ENCODE data around the gene ALDH7A1. TPM values are rescaled to one million over a fixed set of nuclear protein-coding genes. Genes with fewer than 3 reads are reported as not detected.

Gene ALDH7A1
- polyA plus RNA-seq, 4 donors = 18.1 to 66.2 (median 31.9) TPM

- Histone ChIP-seq H3K4me1 (ENCODE audit: control insufficient read depth in 3 of 3, insufficient read depth in 2 of 3, low read depth in 1 of 3, low read length in 2 of 3) (no peaks in the 10 kb centered on the region), H3K27ac (ENCODE audit: low read depth in 1 of 3, low read length in 2 of 3) (no peak overlapping the region), H3K36me3 (ENCODE audit: control insufficient read depth in 3 of 3, insufficient read depth in 2 of 3, low read depth in 1 of 3, low read length in 3 of 3) (no peaks in the 10 kb centered on the region), H3K27me3 (ENCODE audit: control insufficient read depth in 3 of 3, insufficient read depth in 3 of 3, low read length in 3 of 3) (no peaks in the 10 kb centered on the region), H3K4me3 (ENCODE audit: low read depth in 1 of 3, low read length in 3 of 3) (no peak overlapping the region), H3K9me3 (ENCODE audit: control insufficient read depth in 2 of 2, insufficient read depth in 1 of 2, low read depth in 1 of 2, low read length in 1 of 2) (no peaks in the 10 kb centered on the region)
- FAIRE-seq = no peak
- DNase-seq = no peak
Observed at GRCh38 chr5:126515337-126515736, 79.7 kb downstream of the ALDH7A1 start.

- Histone ChIP-seq H3K4me3 (ENCODE audit: low read depth in 1 of 3, low read length in 3 of 3) (no peak overlapping the region), H3K27me3 (ENCODE audit: control insufficient read depth in 3 of 3, insufficient read depth in 3 of 3, low read length in 3 of 3) (no peaks in the 10 kb centered on the region), H3K36me3 (ENCODE audit: control insufficient read depth in 3 of 3, insufficient read depth in 2 of 3, low read depth in 1 of 3, low read length in 3 of 3) (no peaks in the 10 kb centered on the region), H3K9me3 (ENCODE audit: control insufficient read depth in 2 of 2, insufficient read depth in 1 of 2, low read depth in 1 of 2, low read length in 1 of 2) (no peaks in the 10 kb centered on the region), H3K27ac (ENCODE audit: low read depth in 1 of 3, low read length in 2 of 3) (peak overlapping the region in 1 of 3 donors; percentile 31), H3K4me1 (ENCODE audit: control insufficient read depth in 3 of 3, insufficient read depth in 2 of 3, low read depth in 1 of 3, low read length in 2 of 3) (peaks cover 0 to 3% (median 0%) of the 10 kb centered on the region in 3 donors)
- 93% methylated on average over 9 of the region's 9 CpGs for WGBS, 3 donors
- DNase-seq (no peak), FAIRE-seq (no peak)
Observed at GRCh38 chr5:126514558-126515141, 80.4 kb downstream of the ALDH7A1 start.

- Histone ChIP-seq H3K4me3 (ENCODE audit: low read depth in 1 of 3, low read length in 3 of 3) (no peak overlapping the region), H3K9me3 (ENCODE audit: control insufficient read depth in 2 of 2, insufficient read depth in 1 of 2, low read depth in 1 of 2, low read length in 1 of 2) (no peaks in the 10 kb centered on the region), H3K27ac (ENCODE audit: low read depth in 1 of 3, low read length in 2 of 3) (peak overlapping the region in 1 of 3 donors; percentile 31), H3K36me3 (ENCODE audit: control insufficient read depth in 3 of 3, insufficient read depth in 2 of 3, low read depth in 1 of 3, low read length in 3 of 3) (no peaks in the 10 kb centered on the region), H3K4me1 (ENCODE audit: control insufficient read depth in 3 of 3, insufficient read depth in 2 of 3, low read depth in 1 of 3, low read length in 2 of 3) (peaks cover 0 to 5% (median 0%) of the 10 kb centered on the region in 3 donors), H3K27me3 (ENCODE audit: control insufficient read depth in 3 of 3, insufficient read depth in 3 of 3, low read length in 3 of 3) (no peaks in the 10 kb centered on the region)
- no peak for FAIRE-seq
- DNase-seq = no peak
- WGBS, 3 donors = 65 to 75% (median 66%) methylated on average over 4 of the region's 4 CpGs
Observed at GRCh38 chr5:126514131-126514557, 80.9 kb downstream of the ALDH7A1 start.

- 63 to 84% (median 81%) methylated on average over 4 of the region's 4 CpGs for WGBS, 3 donors
- Histone ChIP-seq H3K4me3 (ENCODE audit: low read depth in 1 of 3, low read length in 3 of 3) (no peak overlapping the region), H3K9me3 (ENCODE audit: control insufficient read depth in 2 of 2, insufficient read depth in 1 of 2, low read depth in 1 of 2, low read length in 1 of 2) (no peaks in the 10 kb centered on the region), H3K27ac (ENCODE audit: low read depth in 1 of 3, low read length in 2 of 3) (peak overlapping the region in 1 of 3 donors; percentile 45), H3K4me1 (ENCODE audit: control insufficient read depth in 3 of 3, insufficient read depth in 2 of 3, low read depth in 1 of 3, low read length in 2 of 3) (peaks cover 0 to 5% (median 0%) of the 10 kb centered on the region in 3 donors), H3K36me3 (ENCODE audit: control insufficient read depth in 3 of 3, insufficient read depth in 2 of 3, low read depth in 1 of 3, low read length in 3 of 3) (no peaks in the 10 kb centered on the region), H3K27me3 (ENCODE audit: control insufficient read depth in 3 of 3, insufficient read depth in 3 of 3, low read length in 3 of 3) (no peaks in the 10 kb centered on the region)
- FAIRE-seq (no peak), DNase-seq (no peak)
Observed at GRCh38 chr5:126513703-126514102, 81.3 kb downstream of the ALDH7A1 start.

- FAIRE-seq = no peak
- H3K27ac ChIP-seq (ENCODE audit: low read depth in 1 of 3, low read length in 2 of 3) = peak overlapping the region in 1 of 3 donors; percentile 45
Observed at GRCh38 chr5:126513302-126513701, 81.7 kb downstream of the ALDH7A1 start.

GRCh38 chr5:126512451-126512850 lies 82.6 kb downstream of the ALDH7A1 start:
- FAIRE-seq = no peak
- Histone ChIP-seq H3K27ac (ENCODE audit: low read depth in 1 of 3, low read length in 2 of 3) (peak overlapping the region in 1 of 3 donors; percentile 18), H3K36me3 (ENCODE audit: control insufficient read depth in 3 of 3, insufficient read depth in 2 of 3, low read depth in 1 of 3, low read length in 3 of 3) (no peaks in the 10 kb centered on the region), H3K4me1 (ENCODE audit: control insufficient read depth in 3 of 3, insufficient read depth in 2 of 3, low read depth in 1 of 3, low read length in 2 of 3) (peaks cover 0 to 5% (median 0%) of the 10 kb centered on the region in 3 donors), H3K9me3 (ENCODE audit: control insufficient read depth in 2 of 2, insufficient read depth in 1 of 2, low read depth in 1 of 2, low read length in 1 of 2) (no peaks in the 10 kb centered on the region), H3K4me3 (ENCODE audit: low read depth in 1 of 3, low read length in 3 of 3) (no peak overlapping the region), H3K27me3 (ENCODE audit: control insufficient read depth in 3 of 3, insufficient read depth in 3 of 3, low read length in 3 of 3) (no peaks in the 10 kb centered on the region)
- WGBS, 3 donors = 88 to 91% (median 90%) methylated on average over 3 of the region's 3 CpGs
- DNase-seq = no peak

More at GRCh38 chr5:126513302-126513701, 81.7 kb downstream of the ALDH7A1 start:
- no peak for DNase-seq
- Histone ChIP-seq H3K36me3 (ENCODE audit: control insufficient read depth in 3 of 3, insufficient read depth in 2 of 3, low read depth in 1 of 3, low read length in 3 of 3) (no peaks in the 10 kb centered on the region), H3K4me3 (ENCODE audit: low read depth in 1 of 3, low read length in 3 of 3) (no peak overlapping the region), H3K4me1 (ENCODE audit: control insufficient read depth in 3 of 3, insufficient read depth in 2 of 3, low read depth in 1 of 3, low read length in 2 of 3) (peaks cover 0 to 5% (median 0%) of the 10 kb centered on the region in 3 donors), H3K9me3 (ENCODE audit: control insufficient read depth in 2 of 2, insufficient read depth in 1 of 2, low read depth in 1 of 2, low read length in 1 of 2) (no peaks in the 10 kb centered on the region), H3K27me3 (ENCODE audit: control insufficient read depth in 3 of 3, insufficient read depth in 3 of 3, low read length in 3 of 3) (no peaks in the 10 kb centered on the region)
- WGBS, 3 donors = 74 to 91% (median 84%) methylated on average over 2 of the region's 2 CpGs

GRCh38 chr5:126511961-126512360 lies 83.1 kb downstream of the ALDH7A1 start:
- H3K27ac ChIP-seq (ENCODE audit: low read depth in 1 of 3, low read length in 2 of 3) = no peak overlapping the region
- WGBS, 3 donors = 90 to 100% (median 97%) methylated on average over 1 of the region's 1 CpG
- no peak for FAIRE-seq

GRCh38 chr5:126509339-126509738 lies 85.7 kb downstream of the ALDH7A1 start:
- WGBS, 3 donors = 82 to 88% (median 86%) methylated on average over 5 of the region's 5 CpGs

More at GRCh38 chr5:126511961-126512360, 83.1 kb downstream of the ALDH7A1 start:
- DNase-seq = no peak
- H3K4me1 ChIP-seq (ENCODE audit: control insufficient read depth in 3 of 3, insufficient read depth in 2 of 3, low read depth in 1 of 3, low read length in 2 of 3) = peaks cover 0 to 5% (median 0%) of the 10 kb centered on the region in 3 donors
- H3K27me3 ChIP-seq (ENCODE audit: control insufficient read depth in 3 of 3, insufficient read depth in 3 of 3, low read length in 3 of 3) = no peaks in the 10 kb centered on the region
- no peak overlapping the region for H3K4me3 ChIP-seq (ENCODE audit: low read depth in 1 of 3, low read length in 3 of 3)
- H3K9me3 ChIP-seq (ENCODE audit: control insufficient read depth in 2 of 2, insufficient read depth in 1 of 2, low read depth in 1 of 2, low read length in 1 of 2) = no peaks in the 10 kb centered on the region
- no peaks in the 10 kb centered on the region for H3K36me3 ChIP-seq (ENCODE audit: control insufficient read depth in 3 of 3, insufficient read depth in 2 of 3, low read depth in 1 of 3, low read length in 3 of 3)

GRCh38 chr5:126508962-126509279 lies 86.1 kb downstream of the ALDH7A1 start:
- peak in 1 of 2 donors; percentile 48 for DNase-seq
- no peak for FAIRE-seq
- no peaks in the 10 kb centered on the region for H3K27me3 ChIP-seq (ENCODE audit: control insufficient read depth in 3 of 3, insufficient read depth in 3 of 3, low read length in 3 of 3)
- no peaks in the 10 kb centered on the region for H3K36me3 ChIP-seq (ENCODE audit: control insufficient read depth in 3 of 3, insufficient read depth in 2 of 3, low read depth in 1 of 3, low read length in 3 of 3)
- H3K4me3 ChIP-seq (ENCODE audit: low read depth in 1 of 3, low read length in 3 of 3) = no peak overlapping the region
- H3K27ac ChIP-seq (ENCODE audit: low read depth in 1 of 3, low read length in 2 of 3) = peak overlapping the region in 1 of 3 donors; percentile 97
- no peaks in the 10 kb centered on the region for H3K9me3 ChIP-seq (ENCODE audit: control insufficient read depth in 2 of 2, insufficient read depth in 1 of 2, low read depth in 1 of 2, low read length in 1 of 2)
- H3K4me1 ChIP-seq (ENCODE audit: control insufficient read depth in 3 of 3, insufficient read depth in 2 of 3, low read depth in 1 of 3, low read length in 2 of 3) = peaks cover 0 to 5% (median 0%) of the 10 kb centered on the region in 3 donors

More at GRCh38 chr5:126509339-126509738, 85.7 kb downstream of the ALDH7A1 start:
- H3K36me3 ChIP-seq (ENCODE audit: control insufficient read depth in 3 of 3, insufficient read depth in 2 of 3, low read depth in 1 of 3, low read length in 3 of 3) = no peaks in the 10 kb centered on the region
- no peaks in the 10 kb centered on the region for H3K9me3 ChIP-seq (ENCODE audit: control insufficient read depth in 2 of 2, insufficient read depth in 1 of 2, low read depth in 1 of 2, low read length in 1 of 2)
- no peaks in the 10 kb centered on the region for H3K27me3 ChIP-seq (ENCODE audit: control insufficient read depth in 3 of 3, insufficient read depth in 3 of 3, low read length in 3 of 3)
- H3K4me3 ChIP-seq (ENCODE audit: low read depth in 1 of 3, low read length in 3 of 3) = no peak overlapping the region
- FAIRE-seq (no peak), DNase-seq (no peak)
- peaks cover 0 to 5% (median 0%) of the 10 kb centered on the region in 3 donors for H3K4me1 ChIP-seq (ENCODE audit: control insufficient read depth in 3 of 3, insufficient read depth in 2 of 3, low read depth in 1 of 3, low read length in 2 of 3)
- H3K27ac ChIP-seq (ENCODE audit: low read depth in 1 of 3, low read length in 2 of 3) = peak overlapping the region in 1 of 3 donors; percentile 82
